Fibroblast of the aortic adventitia (primary cell): ENCODE results near the gene NKD1. TPM values are rescaled to one million over a fixed set of nuclear protein-coding genes. Genes with fewer than 3 reads are reported as not detected.

Experiments
- DNase-seq: peaks from one replicate; pipeline ENCODE4 v3.0.0-alpha.2; 2010; ENCODE audit warnings: low read depth
- H3K4me3 ChIP-seq: 2 replicates; pipeline ENCODE4 v1.5.1; 2011; ENCODE audit warnings: low read depth, mild to moderate bottlenecking, control low read depth, low read length, moderate library complexity
- total RNA-seq: library from RNA; depleted of rRNA; stranded (reverse); fragments of >200 nt; gene quantifications from 2 replicates; pipeline ENCODE4 v1.2.3, GENCODE V29; 2012; ENCODE audit warnings: low replicate concordance
- TF ChIP-seq, protein P1 (sequence below): IDR thresholded peaks from 2 replicates; pipeline ENCODE4 v1.5.1; 2011; ENCODE audit warnings: mild to moderate bottlenecking, low read length, control low read depth, inconsistent platforms; ENCODE audit not compliant: insufficient read depth

Gene NKD1
- total RNA-seq, 1 donor, result 0.09 TPM

- TF ChIP-seq, protein P1, sequence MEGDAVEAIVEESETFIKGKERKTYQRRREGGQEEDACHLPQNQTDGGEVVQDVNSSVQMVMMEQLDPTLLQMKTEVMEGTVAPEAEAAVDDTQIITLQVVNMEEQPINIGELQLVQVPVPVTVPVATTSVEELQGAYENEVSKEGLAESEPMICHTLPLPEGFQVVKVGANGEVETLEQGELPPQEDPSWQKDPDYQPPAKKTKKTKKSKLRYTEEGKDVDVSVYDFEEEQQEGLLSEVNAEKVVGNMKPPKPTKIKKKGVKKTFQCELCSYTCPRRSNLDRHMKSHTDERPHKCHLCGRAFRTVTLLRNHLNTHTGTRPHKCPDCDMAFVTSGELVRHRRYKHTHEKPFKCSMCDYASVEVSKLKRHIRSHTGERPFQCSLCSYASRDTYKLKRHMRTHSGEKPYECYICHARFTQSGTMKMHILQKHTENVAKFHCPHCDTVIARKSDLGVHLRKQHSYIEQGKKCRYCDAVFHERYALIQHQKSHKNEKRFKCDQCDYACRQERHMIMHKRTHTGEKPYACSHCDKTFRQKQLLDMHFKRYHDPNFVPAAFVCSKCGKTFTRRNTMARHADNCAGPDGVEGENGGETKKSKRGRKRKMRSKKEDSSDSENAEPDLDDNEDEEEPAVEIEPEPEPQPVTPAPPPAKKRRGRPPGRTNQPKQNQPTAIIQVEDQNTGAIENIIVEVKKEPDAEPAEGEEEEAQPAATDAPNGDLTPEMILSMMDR, result no peak
- DNase-seq, result no peak
- H3K4me3 ChIP-seq, result no peak overlapping the region
Measured at GRCh38 chr16:50640919-50641817, 93.0 kb downstream of the NKD1 start.

- H3K4me3 ChIP-seq, result no peak overlapping the region
- TF ChIP-seq, protein P1, result no peak
- no peak for DNase-seq
Measured at GRCh38 chr16:50641818-50642187, 93.6 kb downstream of the NKD1 start.

DNA sequence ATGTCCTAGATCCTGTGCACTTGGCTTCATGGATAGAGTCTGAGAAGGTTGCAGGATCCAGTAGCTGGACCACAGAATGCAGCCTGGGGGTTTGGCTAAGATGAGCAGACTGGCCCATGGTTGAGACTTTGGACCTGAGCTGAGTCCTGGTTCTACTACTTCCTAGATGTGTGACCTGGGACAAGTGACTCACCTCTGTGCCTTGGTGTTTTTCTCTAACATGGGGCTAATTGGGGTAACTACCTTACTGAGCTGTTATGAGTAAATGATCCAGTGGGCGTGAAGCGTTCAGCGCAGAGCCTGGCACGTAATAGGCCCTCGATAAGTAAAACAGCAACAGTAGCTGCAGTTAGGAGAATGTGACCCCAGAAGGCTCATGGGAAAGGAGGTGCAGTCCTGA, 94.2 kb downstream of the NKD1 start:
- no peak for DNase-seq
- TF ChIP-seq, protein P1, result no peak

GRCh38 chr16:50643192-50643591, 95.0 kb downstream of the NKD1 start:
- H3K4me3 ChIP-seq, result no peak overlapping the region
- TF ChIP-seq, protein P1, result no peak
- DNase-seq, result no peak

More for the DNA sequence above, 94.2 kb downstream of the NKD1 start:
- H3K4me3 ChIP-seq, result no peak overlapping the region

DNA sequence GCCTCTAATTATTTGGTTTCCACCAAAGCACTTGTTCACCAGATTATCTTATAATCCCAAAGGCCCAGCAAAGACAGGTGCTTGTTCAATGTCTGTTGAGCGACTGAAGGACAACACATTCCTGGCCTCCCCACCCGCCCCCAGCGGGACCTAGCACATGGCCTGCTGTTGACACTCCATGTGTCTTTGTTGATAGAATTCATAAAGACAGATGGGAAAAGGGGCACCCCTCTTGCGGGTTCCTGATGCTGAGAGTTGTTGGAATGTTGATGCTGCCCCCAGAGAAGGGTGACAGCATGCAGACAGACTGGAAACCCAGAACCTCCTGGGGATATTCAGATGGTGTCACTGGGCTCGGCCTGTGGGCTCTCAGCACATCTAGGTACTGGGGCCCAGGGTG, 96.0 kb downstream of the NKD1 start:
- DNase-seq, result no peak
- TF ChIP-seq, protein P1, result no peak
- no peak overlapping the region for H3K4me3 ChIP-seq

GRCh38 chr16:50644729-50645128, 96.5 kb downstream of the NKD1 start:
- H3K4me3 ChIP-seq, result no peak overlapping the region
- TF ChIP-seq, protein P1, result peak; percentile 45
- DNase-seq, result peak; percentile 55
